Activated CD8-positive, alpha-beta memory T cell treated with anti-CD3 and anti-CD28 coated beads for 36 hours (primary cell): ENCODE results near the gene SDCBP2. TPM values are rescaled to one million over a fixed set of nuclear protein-coding genes. Genes with fewer than 3 reads are reported as not detected.

Experiments
- CTCF ChIA-PET: fragments of 350-600 bp; sonication (Branson Sonifier 250); formaldehyde crosslinking; loops from one replicate; lab custom pipeline; 2021; ENCODE audit warnings: antibody characterized with exemption; lab: Charles Lee
- POLR2A ChIA-PET: fragments of 350-600 bp; sonication (Branson Sonifier 250); formaldehyde crosslinking; loops from one replicate; lab custom pipeline; 2021; ENCODE audit warnings: antibody characterized with exemption; lab: Charles Lee
- total RNA-seq, 2 experiments: library from RNA; stranded (reverse); gene quantifications; one replicate each; pipeline ENCODE4 v1.2.3, GENCODE V29; 2021

Gene SDCBP2
- total RNA-seq, 2 experiments from 2014 or later = 3.3 to 3.4 TPM

- ChIA-PET POLR2A (no interaction called here), CTCF (no interaction called here)
Observed at GRCh38 chr20:1292620-1293019, 36.3 kb downstream of the SDCBP2 start.

GRCh38 chr20:1291191-1291741 lies 37.7 kb downstream of the SDCBP2 start:
- ChIA-PET POLR2A (no interaction called here), CTCF (no interaction called here)

- ChIA-PET CTCF (no interaction called here), POLR2A (no interaction called here)
Observed at GRCh38 chr20:1287787-1288569, 41.0 kb downstream of the SDCBP2 start.

GRCh38 chr20:1287306-1287705 lies 41.6 kb downstream of the SDCBP2 start:
- ChIA-PET POLR2A (no interaction called here), CTCF (interaction anchor here (1.0 kb wide), 1 partner anchor 13 kb away, joined by 3 read pairs; no protein-coding TSS in a partner anchor)

GRCh38 chr20:1286267-1287024 lies 42.5 kb downstream of the SDCBP2 start:
- ChIA-PET CTCF (interaction anchor here (0.6 to 1.0 kb wide), 2 partner anchors 14 to 68 kb away, joined by 3 to 6 read pairs; no protein-coding TSS in a partner anchor), POLR2A (interaction anchor here (0.6 to 0.7 kb wide), 2 partner anchors 40 to 153 kb away, joined by 3 to 4 read pairs; no protein-coding TSS in a partner anchor)

GRCh38 chr20:1283522-1284510 lies 45.1 kb downstream of the SDCBP2 start:
- ChIA-PET POLR2A (interaction anchor here (0.6 kb wide), 1 partner anchor 14 kb away, joined by 4 read pairs; no protein-coding TSS in a partner anchor), CTCF (no interaction called here)

GRCh38 chr20:1282966-1283365 lies 46.0 kb downstream of the SDCBP2 start:
- POLR2A ChIA-PET = interaction anchor here (0.6 kb wide), 1 partner anchor 13 kb away, joined by 4 read pairs; no protein-coding TSS in a partner anchor

GRCh38 chr20:1281279-1282057 lies 47.5 kb downstream of the SDCBP2 start:
- CTCF ChIA-PET = interaction anchor here (1.5 kb wide), 1 partner anchor 15 kb away, joined by 3 read pairs; the partner anchor contains the start of gene SNPH
- POLR2A ChIA-PET = no interaction called here

More at GRCh38 chr20:1282966-1283365, 46.0 kb downstream of the SDCBP2 start:
- CTCF ChIA-PET = no interaction called here

GRCh38 chr20:1280195-1281102 lies 48.5 kb downstream of the SDCBP2 start:
- ChIA-PET CTCF (interaction anchor here (1.5 kb wide), 1 partner anchor 14 kb away, joined by 3 read pairs; the partner anchor contains the start of gene SNPH), POLR2A (no interaction called here)

GRCh38 chr20:1278993-1279392 lies 49.9 kb downstream of the SDCBP2 start:
- POLR2A ChIA-PET = no interaction called here
- CTCF ChIA-PET = no interaction called here

GRCh38 chr20:1277529-1278322 lies 51.2 kb downstream of the SDCBP2 start:
- ChIA-PET POLR2A (no interaction called here), CTCF (no interaction called here)

- CTCF ChIA-PET = interaction anchor here (1.0 kb wide), 1 partner anchor 27 kb away, joined by 3 read pairs; no protein-coding TSS in a partner anchor
- POLR2A ChIA-PET = no interaction called here
Observed at GRCh38 chr20:1275919-1276318, 53.0 kb downstream of the SDCBP2 start.

- ChIA-PET CTCF (no interaction called here), POLR2A (no interaction called here)
Observed at GRCh38 chr20:1274485-1275311, 54.2 kb downstream of the SDCBP2 start.

GRCh38 chr20:1273366-1273765 lies 55.6 kb downstream of the SDCBP2 start:
- POLR2A ChIA-PET = no interaction called here
- CTCF ChIA-PET = no interaction called here

GRCh38 chr20:1272368-1273100 lies 56.4 kb downstream of the SDCBP2 start:
- ChIA-PET CTCF (no interaction called here), POLR2A (no interaction called here)
